ENCODE measurements around the gene BMPR1A.
"Not testable (repeated sequence)": the region's sequence is repeated elsewhere in the genome, so short reads cannot be mapped to it uniquely, and the experiment has no call there.

Gene BMPR1A

GRCh38 chr10:86943316-86944030, 187.1 kb downstream of the BMPR1A start:
- Histone ChIP-seq H3K36me3 (no peaks in the 10 kb centered on the region), H3K27ac (no peak overlapping the region), H3K9ac (no peak overlapping the region), H3K4me1 (no peaks in the 10 kb centered on the region), H3K9me3 (replicated peaks in 1 of 11) (peaks cover 0 to 6% (median 0%) of the 10 kb centered on the region in 11 experiments; a peak in 1 of 22 replicates), H4K20me1 (no peaks in the 10 kb centered on the region), H3K4me3 (no peak overlapping the region), H3K27me3 (no peaks in the 10 kb centered on the region), H3K4me2 (no peak overlapping the region)
- TF ChIP-seq Cebpa-rat (IDR thresholded peaks at IDR 0.05), result no peak

DNA sequence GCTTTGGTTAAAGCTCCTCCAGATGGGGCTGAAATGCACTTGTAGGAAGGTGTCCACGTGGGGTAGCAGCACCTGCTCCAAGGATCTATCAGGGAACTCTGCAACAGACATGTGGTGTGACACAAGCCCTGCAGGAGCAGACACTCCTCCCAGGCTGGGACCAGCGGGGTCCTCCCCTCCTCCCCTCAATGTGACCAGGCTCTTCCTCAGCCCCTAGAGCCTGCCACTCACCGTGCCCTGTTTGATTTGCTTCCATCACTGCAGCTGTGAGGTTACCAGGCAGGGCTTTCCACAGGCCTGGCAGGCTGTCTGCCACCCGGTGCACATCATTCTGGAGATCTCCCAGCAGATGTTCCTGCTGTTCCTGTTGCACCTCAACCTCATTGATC, 187.6 kb downstream of the BMPR1A start:
- H3K4me3 ChIP-seq, result no peak overlapping the region
- TF ChIP-seq Cebpa-rat (IDR thresholded peaks at IDR 0.05), result no peak
- H3K4me2 ChIP-seq, result no peak overlapping the region
- H3K36me3 ChIP-seq, result no peaks in the 10 kb centered on the region
- no peak overlapping the region for H3K9ac ChIP-seq
- no peaks in the 10 kb centered on the region for H3K27me3 ChIP-seq
- H3K9me3 ChIP-seq (replicated peaks in 1 of 11), result peaks cover 0 to 6% (median 0%) of the 10 kb centered on the region in 11 experiments; a peak in 1 of 22 replicates
- no peak overlapping the region for H3K27ac ChIP-seq
- no peaks in the 10 kb centered on the region for H4K20me1 ChIP-seq
- H3K4me1 ChIP-seq, result no peaks in the 10 kb centered on the region

DNA sequence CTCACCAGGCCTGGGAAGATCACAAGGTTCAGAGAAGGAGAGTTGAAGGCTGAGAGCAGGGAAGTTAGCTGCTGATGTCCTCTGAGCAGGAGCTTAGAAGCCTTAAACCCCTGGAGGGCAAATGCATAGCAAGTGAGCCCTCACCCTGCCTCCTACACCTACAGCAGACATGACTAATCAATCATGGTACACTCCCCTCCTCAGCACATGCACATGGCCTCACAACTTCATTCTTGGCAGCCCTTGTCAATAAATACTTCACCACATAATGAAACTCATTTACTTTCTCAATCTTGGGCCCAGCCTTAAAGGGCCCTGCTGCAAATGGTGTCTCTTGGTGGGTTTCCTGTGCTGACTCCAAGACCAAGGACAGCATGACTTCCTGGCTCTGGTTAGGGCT, 188.1 kb downstream of the BMPR1A start:
- H3K36me3 ChIP-seq, result no peaks in the 10 kb centered on the region
- H3K9me3 ChIP-seq (replicated peaks in 1 of 11), result peaks cover 0 to 6% (median 0%) of the 10 kb centered on the region in 11 experiments; a peak in 1 of 22 replicates
- H3K4me3 ChIP-seq, result no peak overlapping the region
- H3K4me1 ChIP-seq, result no peaks in the 10 kb centered on the region
- TF ChIP-seq Cebpa-rat (IDR thresholded peaks at IDR 0.05), result no peak
- no peak overlapping the region for H3K9ac ChIP-seq
- H4K20me1 ChIP-seq, result no peaks in the 10 kb centered on the region
- H3K27me3 ChIP-seq, result no peaks in the 10 kb centered on the region
- no peak overlapping the region for H3K4me2 ChIP-seq
- no peak overlapping the region for H3K27ac ChIP-seq

GRCh38 chr10:86944907-86945306, 188.5 kb downstream of the BMPR1A start:
- Histone ChIP-seq H3K36me3 (no peaks in the 10 kb centered on the region), H3K4me1 (no peaks in the 10 kb centered on the region), H3K9me3 (replicated peaks in 1 of 11) (peaks cover 0 to 6% (median 0%) of the 10 kb centered on the region in 11 experiments; a peak in 1 of 22 replicates), H4K20me1 (no peaks in the 10 kb centered on the region), H3K4me3 (no peak overlapping the region), H3K27ac (no peak overlapping the region), H3K27me3 (no peaks in the 10 kb centered on the region), H3K4me2 (no peak overlapping the region), H3K9ac (no peak overlapping the region)
- no peak for TF ChIP-seq Cebpa-rat (IDR thresholded peaks at IDR 0.05)

GRCh38 chr10:86945361-86946212, 189.2 kb downstream of the BMPR1A start:
- no peak overlapping the region for H3K27ac ChIP-seq
- H3K4me3 ChIP-seq, result no peak overlapping the region
- no peak overlapping the region for H3K9ac ChIP-seq
- no peak overlapping the region for H3K4me2 ChIP-seq
- H3K9me3 ChIP-seq (replicated peaks in 1 of 11), result peaks cover 0 to 6% (median 0%) of the 10 kb centered on the region in 11 experiments; a peak in 5 of 22 replicates
- H3K27me3 ChIP-seq, result no peaks in the 10 kb centered on the region
- no peak for TF ChIP-seq Cebpa-rat (IDR thresholded peaks at IDR 0.05)
- no peaks in the 10 kb centered on the region for H4K20me1 ChIP-seq
- H3K36me3 ChIP-seq, result no peaks in the 10 kb centered on the region
- H3K4me1 ChIP-seq, result no peaks in the 10 kb centered on the region

DNA sequence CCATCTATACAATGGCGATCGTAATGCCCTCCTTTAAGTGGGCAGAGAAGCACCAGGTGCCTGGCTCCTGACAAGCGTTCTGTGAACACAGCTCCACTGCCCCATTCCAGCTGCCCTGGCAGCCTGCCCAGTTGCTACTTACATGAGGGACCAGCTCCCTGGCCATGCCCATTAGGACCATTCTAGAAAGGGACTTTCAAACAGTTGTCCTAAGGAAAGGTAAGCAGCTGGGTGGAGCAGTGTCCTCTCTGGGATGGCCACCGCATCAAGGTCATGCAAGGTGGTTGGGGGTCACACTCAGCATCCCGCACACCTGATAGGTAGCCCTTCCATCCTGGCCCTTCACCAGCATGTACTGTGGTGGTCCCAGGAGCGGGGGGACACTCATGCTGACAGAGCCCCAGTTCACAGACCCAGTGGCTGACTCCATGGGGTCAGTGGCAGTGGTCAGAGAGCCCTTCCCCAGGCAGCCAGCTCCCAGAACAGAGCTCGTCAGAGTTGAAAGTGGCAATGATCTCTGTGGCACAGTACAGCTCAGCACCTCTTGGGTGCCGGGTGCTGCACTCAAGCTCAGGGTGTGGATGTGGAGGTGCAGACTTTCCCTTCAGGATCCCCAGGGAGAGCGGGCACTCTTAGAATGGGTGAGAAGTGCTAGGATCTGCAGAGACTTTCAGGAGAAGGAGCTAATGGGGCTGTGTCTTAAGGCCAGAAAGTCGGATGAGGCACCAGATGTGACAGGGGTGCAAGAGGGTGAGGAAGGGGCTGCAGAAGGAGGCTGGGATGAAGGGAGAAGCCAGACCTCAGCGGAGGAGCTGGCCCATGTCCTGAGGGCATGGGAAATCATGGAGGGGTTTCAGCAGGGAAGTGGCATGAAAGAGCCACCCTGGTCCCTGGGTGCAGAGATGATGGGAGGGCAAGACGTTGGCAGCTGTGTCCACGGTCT, 190.1 kb downstream of the BMPR1A start:
- Histone ChIP-seq H3K36me3 (no peaks in the 10 kb centered on the region), H3K4me3 (no peak overlapping the region), H4K20me1 (no peaks in the 10 kb centered on the region), H3K27me3 (no peaks in the 10 kb centered on the region), H3K4me2 (no peak overlapping the region), H3K27ac (no peak overlapping the region), H3K9ac (no peak overlapping the region), H3K4me1 (no peaks in the 10 kb centered on the region), H3K9me3 (replicated peaks in 1 of 11) (peaks cover 5 to 14% (median 9%) of the 10 kb centered on the region in 11 experiments; a peak in 19 of 22 replicates)
- no peak for TF ChIP-seq Cebpa-rat (IDR thresholded peaks at IDR 0.05)

DNA sequence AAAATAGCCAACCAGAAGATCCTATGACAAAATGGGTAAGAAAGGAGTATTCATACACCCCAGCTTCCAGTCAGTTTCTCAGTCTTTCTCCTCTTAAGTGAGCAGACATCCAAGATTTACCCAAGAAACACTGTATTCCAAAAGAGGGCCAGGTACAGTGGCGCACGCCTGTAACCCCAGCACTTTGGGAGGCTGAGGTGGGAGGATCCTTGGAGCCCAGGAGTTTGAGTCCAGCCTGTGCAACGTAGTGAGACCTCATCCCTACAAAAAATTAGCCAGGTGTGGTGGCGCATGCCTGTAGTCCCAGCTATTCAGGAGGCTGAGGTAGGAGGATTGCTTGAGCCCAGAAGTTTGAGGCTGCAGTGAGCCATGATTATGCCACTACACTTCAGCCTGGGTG, 191.4 kb downstream of the BMPR1A start:
- H3K27me3 ChIP-seq, H3K9ac ChIP-seq, H3K4me2 ChIP-seq, H3K4me1 ChIP-seq, H4K20me1 ChIP-seq, H3K27ac ChIP-seq, H3K36me3 ChIP-seq, H3K4me3 ChIP-seq: not testable (repeated sequence)
- peaks cover 18 to 25% (median 22%) of the 10 kb centered on the region in 11 experiments for H3K9me3 ChIP-seq (replicated peaks in 1 of 11)

DNA sequence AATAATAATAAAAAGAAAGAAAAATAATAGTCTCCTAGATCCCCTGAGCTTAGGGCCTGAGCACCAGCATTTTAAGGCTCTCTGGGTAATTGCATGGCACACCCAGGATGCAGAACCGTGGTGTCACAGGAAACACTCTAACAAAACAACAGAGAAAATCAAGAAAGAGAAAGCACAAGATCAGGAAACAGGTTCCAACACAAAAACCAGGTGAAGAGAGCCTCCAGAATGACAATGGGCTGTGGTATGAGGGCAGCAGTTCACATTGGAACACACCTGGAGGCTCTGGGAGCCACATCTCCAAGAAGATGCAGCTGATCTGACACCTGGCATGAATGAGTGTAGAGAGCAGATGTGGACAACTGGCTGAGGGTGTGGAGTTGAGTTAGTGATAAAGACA, 193.9 kb downstream of the BMPR1A start:
- H3K4me1 ChIP-seq, result peaks cover 0 to 1% (median 0%) of the 10 kb centered on the region in 10 experiments; a peak in 2 of 20 replicates
- H3K9ac ChIP-seq, result no peak overlapping the region
- no peak overlapping the region for H3K27ac ChIP-seq
- no peaks in the 10 kb centered on the region; a peak in 1 of 22 replicates for H3K36me3 ChIP-seq
- H3K27me3 ChIP-seq, result no peaks in the 10 kb centered on the region
- no peak for TF ChIP-seq Cebpa-rat (IDR thresholded peaks at IDR 0.05)
- H3K9me3 ChIP-seq (replicated peaks in 1 of 11), result peaks cover 28 to 41% (median 36%) of the 10 kb centered on the region in 11 experiments
- no peaks in the 10 kb centered on the region for H4K20me1 ChIP-seq
- no peak overlapping the region for H3K4me3 ChIP-seq
- no peak overlapping the region for H3K4me2 ChIP-seq
